Stimulated activated CD4-positive, alpha-beta T cell treated with anti-CD3 and anti-CD28 coated beads, Interleukin-1b, Interleukin-23, amount 100 ng/mL, for 24 hours (primary cell): ENCODE measurements around the gene PRRG1.
"Not testable (repeated sequence)": the region's sequence is repeated elsewhere in the genome, so short reads cannot be mapped to it uniquely, and the experiment has no call there.

ENCODE experiments used
- DNase-seq, 4 experiments: peaks; one replicate each; pipeline ENCODE4 v3.0.0-alpha.2; 2020; ENCODE audit warnings: low read depth in 4 of 4, low spot score in 1 of 4

The PRRG1 gene

GRCh38 chrX:37349221-37350033 lies at the start of gene PRRG1:
Gene PRRG1 (plus strand): TSS chrX:37349364. CDS start chrX:37406250, 56,886 bp downstream.
- no peak for DNase-seq

GRCh38 chrX:37302569-37302968 lies 46.6 kb upstream of the PRRG1 start:
- DNase-seq: no peak

- not testable (repeated sequence) for DNase-seq
Observed at GRCh38 chrX:37305238-37305637, 43.9 kb upstream of the PRRG1 start.

GRCh38 chrX:37314531-37314930 lies 34.6 kb upstream of the PRRG1 start:
- DNase-seq: no peak

GRCh38 chrX:37315511-37316248 lies 33.5 kb upstream of the PRRG1 start:
- DNase-seq: no peak

- DNase-seq: no peak
Observed at GRCh38 chrX:37320541-37321203, 28.5 kb upstream of the PRRG1 start.

- no peak for DNase-seq
Observed at GRCh38 chrX:37330642-37331041, 18.5 kb upstream of the PRRG1 start.

- DNase-seq: no peak
Observed at GRCh38 chrX:37331546-37331945, 17.6 kb upstream of the PRRG1 start.

GRCh38 chrX:37332055-37332454 lies 17.1 kb upstream of the PRRG1 start:
- no peak for DNase-seq

GRCh38 chrX:37332987-37333658 lies 16.0 kb upstream of the PRRG1 start:
- no peak for DNase-seq

GRCh38 chrX:37347420-37347819 lies 1.7 kb upstream of the PRRG1 start:
- DNase-seq: no peak

GRCh38 chrX:37348231-37348970 lies 763 bp upstream of the PRRG1 start:
- DNase-seq: no peak

GRCh38 chrX:37348971-37349220 lies 268 bp upstream of the PRRG1 start:
- DNase-seq: no peak

- no peak for DNase-seq
Observed at GRCh38 chrX:37350034-37350365, 836 bp downstream of the PRRG1 start.

- no peak for DNase-seq
Observed at GRCh38 chrX:37353646-37354045, 4.5 kb downstream of the PRRG1 start.

- no peak for DNase-seq
Observed at GRCh38 chrX:37357436-37357835, 8.3 kb downstream of the PRRG1 start.

- no peak for DNase-seq
Observed at GRCh38 chrX:37361596-37361995, 12.4 kb downstream of the PRRG1 start.

- DNase-seq: no peak
Observed at GRCh38 chrX:37364666-37365065, 15.5 kb downstream of the PRRG1 start.

- DNase-seq: no peak
Observed at GRCh38 chrX:37367946-37368345, 18.8 kb downstream of the PRRG1 start.

- DNase-seq: no peak
Observed at GRCh38 chrX:37370499-37371141, 21.5 kb downstream of the PRRG1 start.

- DNase-seq: no peak
Observed at GRCh38 chrX:37371578-37371991, 22.4 kb downstream of the PRRG1 start.
